Measurements from ENCODE around the gene KRT25.

Gene KRT25

DNA sequence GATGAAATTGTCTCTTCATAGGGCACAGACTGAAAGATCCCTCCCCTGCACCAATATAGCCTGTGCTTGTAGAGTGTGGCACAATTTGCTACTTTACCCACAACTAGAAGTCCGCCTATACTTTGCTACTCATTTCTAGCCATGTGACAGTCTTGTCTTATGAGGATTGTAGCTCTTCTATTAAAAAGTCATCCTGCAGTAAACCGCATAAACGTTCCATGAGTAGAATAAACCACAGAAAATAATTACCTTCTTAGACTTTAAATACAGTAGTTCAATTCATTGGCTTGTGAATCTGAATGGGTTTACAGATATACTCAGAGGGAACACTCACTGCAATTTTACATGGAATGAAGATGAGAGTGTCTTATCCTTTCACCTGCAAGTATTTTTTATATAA, 22.8 kb upstream of the KRT25 start:
- no peak for DNase-seq (ENCODE audit: low spot score)
- no peak for TF ChIP-seq CTCF (IDR thresholded peaks at IDR 0.05; ENCODE audit: extremely low read depth, missing control alignments)

GRCh38 chr17:40777459-40777858, 22.3 kb upstream of the KRT25 start:
- DNase-seq (ENCODE audit: low spot score), result no peak
- no peak for TF ChIP-seq CTCF (IDR thresholded peaks at IDR 0.05; ENCODE audit: extremely low read depth, missing control alignments)

- TF ChIP-seq CTCF (IDR thresholded peaks at IDR 0.05; ENCODE audit: extremely low read depth, missing control alignments), result no peak
- no peak for DNase-seq (ENCODE audit: low spot score)
Measured at GRCh38 chr17:40775945-40776344, 20.8 kb upstream of the KRT25 start.

- no peak for TF ChIP-seq CTCF (IDR thresholded peaks at IDR 0.05; ENCODE audit: extremely low read depth, missing control alignments)
- DNase-seq (ENCODE audit: low spot score), result no peak
Measured at GRCh38 chr17:40772101-40772500, 17.0 kb upstream of the KRT25 start, which contains the start of gene KRT26. Gene KRT26 (minus strand): TSS chr17:40772201. CDS start chr17:40772113, 88 bp downstream.

- TF ChIP-seq CTCF (IDR thresholded peaks at IDR 0.05; ENCODE audit: extremely low read depth, missing control alignments), result no peak
- DNase-seq (ENCODE audit: low spot score), result no peak
Measured at GRCh38 chr17:40765657-40766056, 10.5 kb upstream of the KRT25 start.

GRCh38 chr17:40763752-40764151, 8.6 kb upstream of the KRT25 start:
- DNase-seq (ENCODE audit: low spot score), result no peak
- TF ChIP-seq CTCF (IDR thresholded peaks at IDR 0.05; ENCODE audit: extremely low read depth, missing control alignments), result no peak

DNA sequence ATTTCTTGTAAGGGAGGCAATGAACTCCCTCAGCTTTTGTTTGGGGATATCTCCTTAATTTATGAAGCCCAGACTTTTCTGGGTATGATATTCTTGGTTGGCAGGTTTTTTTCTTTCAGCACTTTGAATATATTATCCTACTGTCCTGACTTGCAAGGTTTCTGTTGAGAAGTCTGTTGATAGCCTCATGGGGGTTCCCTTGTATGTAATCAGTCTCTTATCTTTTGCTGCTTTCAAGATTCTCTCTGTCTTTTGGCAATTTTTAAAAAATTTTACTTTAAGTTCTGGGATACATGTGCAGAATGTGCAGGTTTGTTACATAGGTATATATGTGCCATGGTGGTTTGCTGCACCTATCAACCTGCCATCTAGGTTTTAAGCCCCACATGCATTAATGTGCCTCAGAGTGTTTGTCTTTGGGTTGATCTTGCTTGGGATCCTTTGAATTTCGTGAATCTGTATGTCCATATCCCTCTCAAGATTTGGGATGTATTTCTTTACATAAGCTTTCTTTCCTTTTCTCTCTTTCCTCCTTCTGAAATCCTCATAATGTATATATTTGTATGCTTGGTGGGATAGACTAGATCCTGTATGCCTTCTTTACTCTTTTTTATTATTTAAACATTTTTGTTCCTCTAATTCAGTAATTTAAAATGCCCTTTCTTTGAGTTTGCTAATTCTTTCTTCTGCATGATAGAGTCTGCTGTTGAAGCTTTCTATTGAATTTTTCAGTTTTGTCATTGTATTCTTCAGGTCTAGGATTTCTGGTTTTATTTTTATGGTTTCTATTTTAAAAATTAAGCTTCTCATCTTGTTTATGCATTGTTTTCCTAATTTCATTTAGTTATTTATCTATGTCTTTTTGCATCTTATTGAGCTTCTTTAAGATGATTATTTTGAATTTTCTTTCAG, 5.2 kb upstream of the KRT25 start:
- no peak for DNase-seq (ENCODE audit: low spot score)
- no peak for TF ChIP-seq CTCF (IDR thresholded peaks at IDR 0.05; ENCODE audit: extremely low read depth, missing control alignments)
